Hepatocyte (in vitro differentiated cells): ENCODE data around the gene CIDEB. TPM values are rescaled to one million over a fixed set of nuclear protein-coding genes. Genes with fewer than 3 reads are reported as not detected.
A peak's percentile ranks its signal among the peaks of the same experiment; 100 is the strongest.

Experiments used
- DNase-seq: peaks from one replicate; pipeline ENCODE4 v3.0.0-alpha.2; 2016; ENCODE audit warnings: low spot score
- H2AFZ ChIP-seq: fragments of 200-600 bp; sonication (generic); 2 replicates; pipeline ENCODE4 v1.6.0; 2016; ENCODE audit warnings: antibody characterized with exemption, mild to moderate bottlenecking
- H3K27ac ChIP-seq: fragments of 200-600 bp; sonication (generic); 2 replicates; pipeline ENCODE4 v1.5.1; 2016; ENCODE audit warnings: mild to moderate bottlenecking
- H3K27me3 ChIP-seq: fragments of 200-600 bp; sonication (generic); 2 replicates; pipeline ENCODE4 v1.6.1; 2016
- H3K36me3 ChIP-seq: fragments of 200-600 bp; sonication (generic); replicated peaks from 2 replicates; pipeline ENCODE4 v1.5.1; 2016; ENCODE audit warnings: low read depth; ENCODE audit not compliant: insufficient read depth
- H3K4me1 ChIP-seq: fragments of 200-600 bp; sonication (generic); 2 replicates; pipeline ENCODE4 v1.5.1; 2016; ENCODE audit warnings: mild to moderate bottlenecking, moderate library complexity; ENCODE audit not compliant: insufficient read depth
- H3K4me2 ChIP-seq: fragments of 200-600 bp; sonication (generic); 2 replicates; pipeline ENCODE4 v1.6.0; 2016
- H3K4me3 ChIP-seq: fragments of 200-600 bp; sonication (generic); 2 replicates; pipeline ENCODE4 v1.5.1; 2016; ENCODE audit warnings: mild to moderate bottlenecking
- H3K79me2 ChIP-seq: fragments of 200-600 bp; sonication (generic); 2 replicates; pipeline ENCODE4 v1.6.0; 2017; ENCODE audit warnings: mild to moderate bottlenecking
- H3K9me2 ChIP-seq: fragments of 200-600 bp; sonication (generic); replicated peaks from 2 replicates; pipeline ENCODE4 v1.6.0; 2017; ENCODE audit warnings: mild to moderate bottlenecking; ENCODE audit not compliant: insufficient read depth
- H3K9me3 ChIP-seq: fragments of 200-600 bp; sonication (generic); 2 replicates; pipeline ENCODE4 v1.5.1; 2016; ENCODE audit warnings: low read depth, mild to moderate bottlenecking
- H4K20me1 ChIP-seq: fragments of 200-600 bp; sonication (generic); 2 replicates; pipeline ENCODE4 v1.6.0; 2016; ENCODE audit warnings: mild to moderate bottlenecking; ENCODE audit not compliant: insufficient read depth, poor library complexity, severe bottlenecking
- CTCF ChIP-seq: fragments of 200-600 bp; sonication (generic); IDR thresholded peaks from 2 replicates; pipeline ENCODE4 v1.5.1; 2016; ENCODE audit warnings: antibody characterized with exemption, mild to moderate bottlenecking; ENCODE audit not compliant: poor library complexity
- EZH2 ChIP-seq: fragments of 200-600 bp; sonication (generic); IDR thresholded peaks from 2 replicates; pipeline ENCODE4 v1.6.1; 2016; ENCODE audit warnings: antibody characterized with exemption, mild to moderate bottlenecking, borderline replicate concordance
- EZH2phosphoT487 ChIP-seq: fragments of 200-600 bp; sonication (generic); IDR thresholded peaks from one replicate; pipeline ENCODE4 v1.6.1; 2018; ENCODE audit warnings: antibody characterized with exemption, mild to moderate bottlenecking, low read depth, moderate library complexity; ENCODE audit not compliant: unreplicated experiment, severe bottlenecking
- whole genome bisulfite sequencing: methylation state at CpG from one replicate; pipeline ENCODE4 v1.1.6; 2016; ENCODE audit warnings: low lambda C conversion rate; ENCODE audit errors: missing lambda C conversion rate; 5-methylcytosine and 5-hydroxymethylcytosine counted together
- polyA plus RNA-seq: library from polyadenylated mRNA; unstranded; fragments of >200 nt; fragmentation: Nextera tagmentation; extraction: Ambion mirVana; gene quantifications from 2 replicates; pipeline ENCODE4 v1.2.1, GENCODE V29; 2016
- total RNA-seq: library from RNA; depleted of rRNA; stranded (reverse); fragments of >200 nt; gene quantifications from 2 replicates; pipeline ENCODE4 v1.2.3, GENCODE V29; 2014

The CIDEB gene
- total and polyA plus RNA-seq, 2 experiments from 2014 or later, result 43.0 to 59.9 TPM

GRCh38 chr14:24271134-24271833, 36.5 kb downstream of the CIDEB start, which contains the start of gene RABGGTA:
RABGGTA (minus strand) TSS chr14:24271597; CDS start chr14:24271115, 482 bp downstream.
- H3K36me3 ChIP-seq, result no peaks in the 10 kb centered on the region
- no peaks in the 10 kb centered on the region for H3K27me3 ChIP-seq
- H3K27ac ChIP-seq, result peak within 1 kb of the TSS; percentile 98
- no peaks in the 10 kb centered on the region for H3K9me2 ChIP-seq
- H3K9me3 ChIP-seq, result no peaks in the 10 kb centered on the region
- H4K20me1 ChIP-seq, result no peaks in the 10 kb centered on the region
- peak within 1 kb of the TSS; percentile 93 for H3K4me3 ChIP-seq
- peaks cover 6% of the 10 kb centered on the region for H3K4me1 ChIP-seq
- under 1% methylated on average over 52 of the region's 61 CpGs for WGBS
- H2AFZ ChIP-seq, result peak within 1 kb of the TSS; percentile 89
- H3K4me2 ChIP-seq, result peak within 1 kb of the TSS; percentile 77
- H3K79me2 ChIP-seq, result peaks cover 13% of the 10 kb centered on the region
- peak; percentile 96 for DNase-seq
- peak; percentile 78 for TF ChIP-seq CTCF
- TF ChIP-seq EZH2, result no peak

GRCh38 chr14:24270537-24271133, 37.1 kb downstream of the CIDEB start:
- H3K79me2 ChIP-seq, result peaks cover 10% of the 10 kb centered on the region
- H3K36me3 ChIP-seq, result no peaks in the 10 kb centered on the region
- WGBS, result 23% methylated on average over 13 of the region's 13 CpGs
- H2AFZ ChIP-seq, result peak overlapping the region; percentile 89
- H4K20me1 ChIP-seq, result no peaks in the 10 kb centered on the region
- peak overlapping the region; percentile 98 for H3K27ac ChIP-seq
- peak overlapping the region; percentile 93 for H3K4me3 ChIP-seq
- peak overlapping the region; percentile 77 for H3K4me2 ChIP-seq
- TF ChIP-seq EZH2phosphoT487 (no peak), CTCF (no peak), EZH2 (no peak)
- H3K9me3 ChIP-seq, result no peaks in the 10 kb centered on the region
- H3K27me3 ChIP-seq, result no peaks in the 10 kb centered on the region
- H3K9me2 ChIP-seq, result no peaks in the 10 kb centered on the region
- H3K4me1 ChIP-seq, result peaks cover 6% of the 10 kb centered on the region
- DNase-seq, result no peak

- H3K27ac ChIP-seq, result no peak overlapping the region
- no peak overlapping the region for H3K4me2 ChIP-seq
Measured at GRCh38 chr14:24269910-24270536, 37.8 kb downstream of the CIDEB start.

More at GRCh38 chr14:24269910-24270536, 37.8 kb downstream of the CIDEB start:
- Histone ChIP-seq H3K4me3 (no peak overlapping the region), H3K36me3 (no peaks in the 10 kb centered on the region), H3K9me3 (no peaks in the 10 kb centered on the region), H4K20me1 (no peaks in the 10 kb centered on the region), H2AFZ (no peak overlapping the region), H3K79me2 (peaks cover 10% of the 10 kb centered on the region), H3K27me3 (no peaks in the 10 kb centered on the region), H3K4me1 (peaks cover 6% of the 10 kb centered on the region), H3K9me2 (no peaks in the 10 kb centered on the region)
- DNase-seq, result no peak
- WGBS, result 97% methylated on average over 14 of the region's 14 CpGs
- TF ChIP-seq EZH2 (no peak), CTCF (no peak), EZH2phosphoT487 (no peak)
